Ishikawa (cell line): ENCODE results near the gene TKTL1.

ENCODE experiments used
- CEBPB ChIP-seq: IDR thresholded peaks from 2 replicates; pipeline ENCODE4 v1.6.1; 2012
- CREB1 ChIP-seq: IDR thresholded peaks from 2 replicates; pipeline ENCODE4 v1.6.1; 2012; ENCODE audit warnings: low read depth
- EGR1 ChIP-seq: IDR thresholded peaks from 2 replicates; pipeline ENCODE4 v1.6.1; 2012
- FOXM1 ChIP-seq: IDR thresholded peaks from 2 replicates; pipeline ENCODE4 v1.6.1; 2012; ENCODE audit warnings: low read depth, borderline replicate concordance
- MAX ChIP-seq: IDR thresholded peaks from 2 replicates; pipeline ENCODE4 v1.6.1; 2012
- RAD21 ChIP-seq: IDR thresholded peaks from 2 replicates; pipeline ENCODE4 v1.6.1; 2012; ENCODE audit warnings: low read depth
- REST ChIP-seq: IDR thresholded peaks from 2 replicates; pipeline ENCODE4 v1.6.1; 2012; ENCODE audit warnings: low read depth, mild to moderate bottlenecking
- TEAD4 ChIP-seq: IDR thresholded peaks from 2 replicates; pipeline ENCODE4 v1.6.1; 2012
- USF1 ChIP-seq: IDR thresholded peaks from 2 replicates; pipeline ENCODE4 v1.6.1; 2012
- YY1 ChIP-seq: IDR thresholded peaks from 2 replicates; pipeline ENCODE4 v1.6.1; 2012; ENCODE audit warnings: low read depth

- TF ChIP-seq CREB1: no peak
- no peak for TF ChIP-seq FOXM1
- TF ChIP-seq CEBPB: no peak
- no peak for TF ChIP-seq RAD21
- no peak for TF ChIP-seq EGR1
- no peak for TF ChIP-seq YY1
- TF ChIP-seq USF1: no peak
- no peak for TF ChIP-seq MAX
- no peak for TF ChIP-seq TEAD4
- TF ChIP-seq REST: no peak
These were observed 53.9 kb downstream of the TKTL1 start for GRCh38 chrX:154349359-154349935.
